ENCODE results near the gene CLGN.

CLGN gene

GRCh38 chr4:140374130-140374477 is 53.3 kb downstream of the CLGN start:
- DNase-seq = no peak

GRCh38 chr4:140373328-140374129 is 53.9 kb downstream of the CLGN start, which contains the start of gene SCOC:
SCOC (plus strand) TSS chr4:140373646; CDS start chr4:140379171, 5,525 bp downstream.
- DNase-seq = peak; percentile 96

- no peak for DNase-seq
These were observed 54.6 kb downstream of the CLGN start for GRCh38 chr4:140372751-140373327.

GRCh38 chr4:140368686-140369085 is 58.8 kb downstream of the CLGN start:
- DNase-seq = no peak

GRCh38 chr4:140367738-140368137 is 59.7 kb downstream of the CLGN start:
- no peak for DNase-seq

- DNase-seq = peak; percentile 88
These were observed 63.9 kb downstream of the CLGN start for GRCh38 chr4:140363558-140363957.

- DNase-seq = no peak
These were observed 64.4 kb downstream of the CLGN start for GRCh38 chr4:140363051-140363450.

GRCh38 chr4:140361099-140361498 is 66.3 kb downstream of the CLGN start:
- DNase-seq = no peak

GRCh38 chr4:140359562-140360427 is 67.7 kb downstream of the CLGN start:
- DNase-seq = peak; percentile 77

- DNase-seq = no peak
These were observed 69.2 kb downstream of the CLGN start for GRCh38 chr4:140358281-140358680.

GRCh38 chr4:140357868-140358267 is 69.6 kb downstream of the CLGN start:
- DNase-seq = no peak

- no peak for DNase-seq
These were observed 72.2 kb downstream of the CLGN start for GRCh38 chr4:140355288-140355687.

GRCh38 chr4:140353786-140354185 is 73.7 kb downstream of the CLGN start:
- no peak for DNase-seq

GRCh38 chr4:140351093-140352075 is 76.1 kb downstream of the CLGN start:
- no peak for DNase-seq

- DNase-seq = no peak
These were observed 77.6 kb downstream of the CLGN start for GRCh38 chr4:140349816-140350215.

- no peak for DNase-seq
These were observed 81.3 kb downstream of the CLGN start for GRCh38 chr4:140346136-140346535.

- no peak for DNase-seq
These were observed 82.8 kb downstream of the CLGN start for GRCh38 chr4:140344621-140345020.

GRCh38 chr4:140344101-140344500 is 83.3 kb downstream of the CLGN start:
- no peak for DNase-seq

GRCh38 chr4:140343303-140343702 is 84.1 kb downstream of the CLGN start:
- DNase-seq = no peak

- DNase-seq = no peak
These were observed 84.8 kb downstream of the CLGN start for GRCh38 chr4:140342620-140343019.
